ENCODE data around the gene R3HDM2. TPM values are rescaled to one million over a fixed set of nuclear protein-coding genes. Genes with fewer than 3 reads are reported as not detected.
"Not testable (repeated sequence)": the region's sequence is repeated elsewhere in the genome, so short reads cannot be mapped to it uniquely, and the experiment has no call there.

The R3HDM2 gene
- total RNA-seq, 4 donors from 2014 or later = 30.7 to 40.8 (median 35.5) TPM

DNA sequence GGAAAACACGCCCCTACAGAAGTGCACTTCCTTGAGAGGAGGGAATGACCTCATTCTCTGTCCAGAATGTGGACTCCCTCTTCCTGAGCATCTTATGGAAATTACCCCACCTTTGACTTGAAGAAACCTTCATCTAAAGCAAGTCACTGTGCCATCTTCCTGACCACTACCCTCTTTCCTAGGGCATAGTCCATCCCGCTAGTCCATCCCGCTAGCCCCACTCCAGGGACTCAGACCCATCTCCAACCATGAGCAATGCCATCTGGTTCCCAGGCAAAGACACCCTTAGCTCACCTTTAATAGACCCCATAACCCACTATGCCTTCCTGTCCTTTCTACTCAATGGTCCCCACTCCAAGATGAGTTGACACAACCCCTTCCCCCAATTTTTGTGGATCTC, 19.2 kb upstream of the R3HDM2 start:
- Histone ChIP-seq H3K9me3 (no peaks in the 10 kb centered on the region), H3K27ac (no peak overlapping the region), H3K4me3 (replicated peaks in 1 of 3) (no peak overlapping the region), H3K36me3 (no peaks in the 10 kb centered on the region), H3K4me1 (peaks cover 5 to 7% of the 10 kb centered on the region in 2 donors), H3K27me3 (no peaks in the 10 kb centered on the region)
- TF ChIP-seq, protein P1, sequence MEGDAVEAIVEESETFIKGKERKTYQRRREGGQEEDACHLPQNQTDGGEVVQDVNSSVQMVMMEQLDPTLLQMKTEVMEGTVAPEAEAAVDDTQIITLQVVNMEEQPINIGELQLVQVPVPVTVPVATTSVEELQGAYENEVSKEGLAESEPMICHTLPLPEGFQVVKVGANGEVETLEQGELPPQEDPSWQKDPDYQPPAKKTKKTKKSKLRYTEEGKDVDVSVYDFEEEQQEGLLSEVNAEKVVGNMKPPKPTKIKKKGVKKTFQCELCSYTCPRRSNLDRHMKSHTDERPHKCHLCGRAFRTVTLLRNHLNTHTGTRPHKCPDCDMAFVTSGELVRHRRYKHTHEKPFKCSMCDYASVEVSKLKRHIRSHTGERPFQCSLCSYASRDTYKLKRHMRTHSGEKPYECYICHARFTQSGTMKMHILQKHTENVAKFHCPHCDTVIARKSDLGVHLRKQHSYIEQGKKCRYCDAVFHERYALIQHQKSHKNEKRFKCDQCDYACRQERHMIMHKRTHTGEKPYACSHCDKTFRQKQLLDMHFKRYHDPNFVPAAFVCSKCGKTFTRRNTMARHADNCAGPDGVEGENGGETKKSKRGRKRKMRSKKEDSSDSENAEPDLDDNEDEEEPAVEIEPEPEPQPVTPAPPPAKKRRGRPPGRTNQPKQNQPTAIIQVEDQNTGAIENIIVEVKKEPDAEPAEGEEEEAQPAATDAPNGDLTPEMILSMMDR (IDR thresholded peaks at IDR 0.05) = no peak
- no peak for TF ChIP-seq POLR2A (IDR thresholded peaks at IDR 0.05)
- WGBS, 2 donors = 98 to 100% methylated on average over 3 of the region's 3 CpGs
- intact Hi-C loops (cut with DNase I) = loop anchor here (5.0 kb wide), 2 partner anchors 143 to 183 kb away; no protein-coding TSS in a partner anchor
- DNase-seq = no peak

DNA sequence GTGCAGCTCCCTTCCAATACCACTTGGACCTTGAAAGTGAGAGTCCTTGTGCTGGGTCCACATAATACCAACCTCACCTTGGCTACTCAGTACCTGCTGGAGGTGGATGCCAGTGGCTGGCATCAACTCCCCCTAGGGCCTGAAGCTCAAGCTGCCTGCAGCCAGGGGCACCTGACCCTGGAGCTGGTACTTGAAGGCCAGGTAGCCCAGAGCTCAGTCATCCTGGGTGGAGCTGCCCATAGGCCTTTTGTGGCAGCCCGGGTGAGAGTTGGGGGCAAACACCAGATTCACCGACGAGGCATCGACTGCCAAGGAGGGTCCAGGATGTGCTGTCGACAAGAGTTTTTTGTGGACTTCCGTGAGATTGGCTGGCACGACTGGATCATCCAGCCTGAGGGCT, 18.5 kb upstream of the R3HDM2 start:
- WGBS, 2 donors = 90 to 96% methylated on average over 4 to 7 of the region's 7 CpGs
- no peaks in the 10 kb centered on the region for H3K36me3 ChIP-seq
- DNase-seq = no peak
- intact Hi-C loops (cut with DNase I) = no loop called here
- no peaks in the 10 kb centered on the region for H3K27me3 ChIP-seq
- no peak overlapping the region for H3K27ac ChIP-seq
- TF ChIP-seq, protein P1 (IDR thresholded peaks at IDR 0.05) = no peak
- TF ChIP-seq POLR2A (IDR thresholded peaks at IDR 0.05) = no peak
- H3K4me1 ChIP-seq = peaks cover 5 to 7% of the 10 kb centered on the region in 2 donors
- no peaks in the 10 kb centered on the region for H3K9me3 ChIP-seq
- H3K4me3 ChIP-seq (replicated peaks in 1 of 3) = no peak overlapping the region

DNA sequence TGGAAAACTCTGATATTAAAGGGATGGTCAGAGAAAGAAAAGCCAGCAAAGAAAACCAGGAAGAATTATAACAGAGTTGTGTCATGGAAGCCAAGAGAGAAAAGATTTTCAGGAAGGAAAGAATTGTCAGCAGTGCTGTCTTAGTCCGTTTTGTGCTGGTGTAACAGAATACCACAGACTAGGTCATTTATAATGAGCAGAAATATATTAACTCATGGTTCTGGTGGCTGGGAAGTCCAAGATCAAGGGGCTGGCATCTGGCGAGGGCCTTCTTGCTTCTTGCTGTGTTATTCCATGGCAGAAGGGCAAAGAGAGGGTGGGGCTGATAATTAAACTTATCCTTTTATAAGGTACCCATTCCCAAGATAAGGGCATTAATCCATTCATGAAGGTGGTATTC, 17.8 kb upstream of the R3HDM2 start:
- no peak for TF ChIP-seq POLR2A (IDR thresholded peaks at IDR 0.05)
- TF ChIP-seq, protein P1 (IDR thresholded peaks at IDR 0.05) = no peak
- DNase-seq = no peak
- no peak overlapping the region for H3K4me3 ChIP-seq (replicated peaks in 1 of 3)
- intact Hi-C loops (cut with DNase I) = no loop called here
- no peaks in the 10 kb centered on the region for H3K9me3 ChIP-seq
- H3K27me3 ChIP-seq = no peaks in the 10 kb centered on the region
- 89% methylated on average over 2 of the region's 2 CpGs for WGBS, 2 donors
- no peaks in the 10 kb centered on the region for H3K36me3 ChIP-seq
- no peak overlapping the region for H3K27ac ChIP-seq
- peaks cover 5 to 7% of the 10 kb centered on the region in 2 donors for H3K4me1 ChIP-seq

GRCh38 chr12:57446292-57446960, 15.6 kb upstream of the R3HDM2 start:
- intact Hi-C loops (cut with DNase I) = no loop called here
- H3K27ac ChIP-seq = no peak overlapping the region
- no peaks in the 10 kb centered on the region for H3K36me3 ChIP-seq
- H3K4me3 ChIP-seq (replicated peaks in 1 of 3) = no peak overlapping the region
- WGBS, 2 donors = 48 to 55% methylated on average over 6 of the region's 6 CpGs
- DNase-seq = peak; percentile 69 to 76
- H3K4me1 ChIP-seq = peaks cover 5 to 7% of the 10 kb centered on the region in 2 donors
- H3K27me3 ChIP-seq = no peaks in the 10 kb centered on the region
- H3K9me3 ChIP-seq = no peaks in the 10 kb centered on the region
- no peak for TF ChIP-seq POLR2A (IDR thresholded peaks at IDR 0.05)
- TF ChIP-seq, protein P1 (IDR thresholded peaks at IDR 0.05) = no peak

- intact Hi-C loops (cut with DNase I) = no loop called here
- Histone ChIP-seq H3K4me3 (replicated peaks in 1 of 3) (no peak overlapping the region), H3K9me3 (no peaks in the 10 kb centered on the region), H3K4me1 (peaks cover 5 to 7% of the 10 kb centered on the region in 2 donors), H3K27me3 (no peaks in the 10 kb centered on the region), H3K27ac (no peak overlapping the region), H3K36me3 (no peaks in the 10 kb centered on the region)
- WGBS, 2 donors = 75 to 77% methylated on average over 5 of the region's 5 CpGs
- no peak for TF ChIP-seq POLR2A (IDR thresholded peaks at IDR 0.05)
- TF ChIP-seq, protein P1 (IDR thresholded peaks at IDR 0.05) = no peak
- no peak for DNase-seq
These were observed 13.9 kb upstream of the R3HDM2 start for GRCh38 chr12:57444744-57445143.

DNA sequence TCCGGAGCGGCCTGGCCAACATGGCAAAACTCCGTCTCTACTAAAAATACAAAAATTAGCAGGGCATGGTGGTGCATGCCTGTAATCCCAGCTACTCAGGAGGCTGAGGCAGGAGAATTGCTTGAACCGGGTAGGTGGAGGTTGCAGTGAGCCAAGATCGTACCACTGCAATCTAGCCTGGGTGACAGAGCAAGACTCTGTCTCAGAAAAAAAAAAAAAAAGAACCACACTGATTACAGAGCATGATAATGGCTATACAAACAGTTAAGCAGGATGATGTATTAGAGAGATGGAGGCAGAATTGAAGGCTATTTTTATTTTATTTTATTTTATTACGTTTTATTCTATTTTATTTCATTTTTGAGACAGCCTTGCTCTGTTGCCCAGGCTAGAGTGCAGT, 13.5 kb upstream of the R3HDM2 start:
- DNase-seq; H3K9me3 ChIP-seq; H3K27me3 ChIP-seq; H3K27ac ChIP-seq; intact Hi-C loops (cut with DNase I); H3K4me1 ChIP-seq; H3K4me3 ChIP-seq (replicated peaks in 1 of 3); H3K36me3 ChIP-seq: not testable (repeated sequence)
- 91 to 93% methylated on average over 6 of the region's 6 CpGs for WGBS, 2 donors
